DMS153 (cell line): ENCODE results near the gene PCGF2.

Source experiments
- DNase-seq: peaks from one replicate; lab custom pipeline; 2025; lab: John Stamatoyannopoulos, UW

PCGF2 gene

DNA sequence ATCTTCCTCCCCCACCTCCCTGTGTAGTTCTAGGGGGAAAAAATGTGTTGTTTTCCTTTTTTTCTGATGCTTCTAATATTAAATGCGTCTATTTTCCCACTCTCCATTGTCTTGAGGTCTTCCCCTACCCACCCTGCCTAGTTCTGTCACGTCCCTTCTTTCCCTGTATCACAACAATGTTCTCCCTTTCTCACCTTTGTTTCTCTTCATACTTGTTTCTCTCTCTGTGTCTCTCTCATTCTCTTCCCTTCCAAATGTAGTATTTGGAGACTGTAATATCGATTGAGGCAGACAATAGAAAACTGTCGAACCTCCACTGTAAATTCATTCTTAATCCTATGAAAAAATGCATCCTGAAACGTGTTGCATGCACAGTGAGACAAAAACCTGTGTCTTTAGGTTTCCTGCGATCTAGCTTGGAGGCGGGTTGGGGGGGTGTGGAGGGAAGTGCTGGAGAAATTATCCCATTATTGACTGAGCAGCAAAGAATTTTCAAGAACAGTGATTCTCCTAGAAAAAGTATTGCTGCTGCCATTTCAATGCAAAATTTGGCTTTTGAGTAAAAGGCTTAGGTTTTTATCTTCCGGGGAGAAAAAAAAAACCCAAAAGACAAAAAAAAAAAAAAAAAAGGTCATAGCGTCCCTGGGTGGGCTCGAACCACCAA, 3.1 kb upstream of the PCGF2 start:
- DNase-seq: no peak

DNA sequence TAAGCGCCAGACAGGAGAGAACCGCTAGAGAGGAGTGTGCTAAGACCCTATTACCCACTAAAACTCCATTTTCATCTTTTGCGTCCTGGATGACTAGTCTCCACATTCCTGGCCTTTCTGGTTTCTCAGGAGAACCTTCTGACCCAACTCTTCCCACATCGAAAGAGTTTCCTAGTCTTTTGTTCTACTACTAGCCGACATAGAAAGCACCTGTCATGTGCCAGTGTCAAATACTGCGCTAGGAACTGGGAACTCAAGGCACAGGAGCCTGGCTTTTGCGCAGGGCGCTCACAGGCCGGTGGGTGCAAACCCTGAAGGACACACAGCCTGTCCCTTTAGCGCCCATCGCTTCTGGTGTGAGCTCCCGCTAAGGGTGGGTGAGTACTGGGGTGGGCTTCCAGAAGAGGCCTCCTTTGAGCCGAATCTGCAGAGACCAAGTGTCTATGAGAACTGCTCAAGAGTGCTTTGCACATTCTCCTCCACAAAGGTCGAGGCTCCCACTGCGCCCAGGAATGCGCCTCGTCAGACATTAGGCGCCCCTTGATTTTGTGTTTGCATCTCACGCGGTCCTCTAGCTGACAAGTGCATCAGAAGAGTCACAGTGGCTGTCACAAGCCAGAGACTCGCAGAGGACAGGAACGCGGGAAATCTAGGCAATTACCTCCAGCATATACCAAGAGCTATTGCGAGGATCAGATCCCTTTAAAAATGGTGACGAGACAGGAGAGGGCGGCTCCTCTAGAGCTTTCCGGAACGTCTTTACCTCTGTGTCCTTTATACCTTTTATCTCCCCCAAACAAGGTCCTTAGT, 2.4 kb upstream of the PCGF2 start:
- peak; percentile 31 for DNase-seq

DNA sequence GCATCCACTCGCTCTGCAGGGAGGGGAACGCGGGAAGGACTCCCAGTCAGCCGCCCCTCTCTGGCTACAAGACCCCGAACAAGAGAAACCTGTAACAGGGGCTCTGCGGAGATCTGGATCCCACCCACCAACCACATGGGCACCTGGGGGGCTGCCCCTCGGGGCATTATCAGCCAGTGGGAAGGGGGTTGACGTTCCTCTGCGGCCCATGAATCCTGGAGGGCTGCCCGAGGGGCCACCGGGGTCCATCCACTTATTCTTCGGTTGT, 1.8 kb upstream of the PCGF2 start:
- no peak for DNase-seq

DNA sequence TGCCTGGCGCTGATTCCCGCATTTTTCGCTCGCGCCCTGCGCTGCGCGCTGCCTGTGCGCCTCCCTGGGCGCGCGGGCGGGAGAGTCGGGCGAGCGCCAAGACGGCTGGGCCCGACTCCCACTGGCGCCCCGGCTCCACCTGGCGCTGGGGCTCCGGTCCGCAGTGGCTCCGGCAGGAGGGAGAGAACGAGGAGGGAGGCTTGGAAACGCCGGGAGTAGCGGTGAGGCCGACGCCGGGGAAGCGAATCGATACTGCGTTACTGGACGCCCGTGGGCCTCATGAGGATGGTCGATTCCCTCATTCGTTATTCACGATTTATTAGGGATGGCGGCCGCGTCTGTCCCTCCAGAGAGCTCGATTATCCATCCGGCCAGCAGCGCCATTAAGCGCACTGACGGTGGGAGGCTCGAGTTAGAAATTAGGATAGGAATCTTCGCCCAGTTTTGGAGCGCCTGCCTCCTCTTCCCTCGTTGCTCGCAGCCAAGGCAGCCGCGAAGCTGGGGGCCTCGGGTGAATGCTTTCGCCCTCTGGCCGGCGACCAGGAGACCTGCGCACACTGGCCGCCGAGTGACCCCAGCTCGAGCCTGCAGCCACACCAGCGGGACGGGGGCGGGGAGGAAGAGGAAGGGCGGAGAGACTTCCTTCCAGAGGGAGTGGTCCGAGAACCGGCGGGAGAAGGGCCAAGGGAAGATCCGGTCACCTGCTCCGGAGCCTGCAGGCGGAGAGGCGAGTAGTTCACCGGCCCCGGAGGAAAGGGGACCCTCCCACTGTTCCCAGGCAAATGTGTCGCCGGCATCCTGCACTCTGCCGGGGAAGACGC, 1.3 kb upstream of the PCGF2 start:
- peak; percentile 40 for DNase-seq

DNA sequence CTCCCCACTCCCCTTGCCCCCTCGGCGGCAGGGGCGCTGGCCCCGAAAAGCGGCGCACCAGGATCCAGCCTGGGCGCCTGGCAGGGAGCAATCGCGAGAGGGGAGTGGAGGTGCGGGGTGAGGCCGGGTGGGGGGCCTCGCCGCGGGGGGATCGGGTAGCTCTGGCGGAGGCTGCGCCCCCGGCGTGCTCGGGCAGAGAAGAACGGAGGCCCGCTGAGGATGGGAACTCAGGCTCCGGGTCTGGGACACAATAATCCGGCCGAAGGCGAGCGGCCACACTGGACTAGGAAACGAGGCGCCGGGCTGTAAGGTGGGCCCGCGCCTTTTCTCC, 721 bp upstream of the PCGF2 start:
- DNase-seq: no peak

DNA sequence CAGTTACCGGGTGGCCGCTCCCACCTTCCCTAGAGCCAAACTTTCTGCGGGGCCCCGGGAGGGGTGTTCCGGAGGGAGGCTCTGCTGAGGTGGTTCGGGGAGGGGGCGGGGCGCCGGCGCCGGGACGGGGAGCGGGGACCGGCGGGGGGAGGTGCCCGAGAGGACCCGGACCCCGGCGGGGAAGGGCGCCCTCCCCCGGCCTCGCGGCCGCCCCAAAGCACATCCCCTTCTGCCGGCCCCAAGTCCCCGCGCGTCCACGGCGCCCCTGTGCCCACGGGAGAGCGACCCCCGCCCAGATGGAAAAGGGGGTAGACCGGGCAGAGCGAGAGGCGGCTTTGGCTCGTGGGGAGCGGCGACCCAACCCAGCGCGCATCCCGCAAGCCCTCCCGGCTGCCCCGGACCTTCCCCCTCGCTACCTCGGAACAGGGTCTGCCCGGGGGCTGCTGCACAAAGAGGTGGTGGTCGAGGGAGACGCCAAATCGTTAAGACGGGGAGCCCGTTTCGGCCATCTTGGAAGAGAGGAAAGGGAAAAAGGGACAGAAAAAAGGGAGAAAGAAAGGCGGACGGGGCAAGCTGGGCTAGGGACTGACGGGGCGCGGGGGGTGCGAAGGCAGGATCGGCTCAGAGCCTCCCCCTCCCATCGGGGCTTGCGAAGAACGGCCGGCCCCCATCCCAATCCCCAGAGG, 530 bp downstream of the PCGF2 start:
- no peak for DNase-seq

DNA sequence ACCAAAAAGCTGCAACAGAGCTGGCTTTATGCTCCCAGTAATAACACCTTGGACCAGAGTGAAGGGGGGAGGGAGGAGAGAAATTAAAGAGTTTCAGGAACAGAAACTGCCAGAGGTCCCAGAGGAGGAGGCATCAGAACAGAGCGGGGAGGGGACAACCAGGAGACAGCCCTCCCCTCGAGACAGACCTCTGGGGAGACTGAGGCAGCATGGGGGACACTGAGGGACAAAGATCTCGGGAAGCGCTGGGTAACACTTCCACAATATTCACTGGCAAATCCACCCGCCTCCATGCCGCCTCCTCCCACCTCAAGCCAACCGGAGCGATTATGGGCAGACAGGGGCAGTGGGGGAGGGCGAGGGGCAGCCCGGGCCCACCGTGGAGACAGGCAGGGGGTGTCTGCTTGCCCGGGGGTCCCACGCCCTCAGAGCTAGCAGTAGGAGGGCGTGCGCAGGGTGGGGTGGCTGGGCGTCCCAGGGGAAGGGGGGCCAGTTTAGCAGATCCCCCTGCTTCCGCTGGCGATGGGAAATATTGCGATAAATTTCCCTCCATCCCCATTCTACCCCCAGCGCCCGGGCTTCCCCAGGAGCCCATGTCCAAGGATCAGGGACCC, 1.2 kb downstream of the PCGF2 start:
- no peak for DNase-seq

DNA sequence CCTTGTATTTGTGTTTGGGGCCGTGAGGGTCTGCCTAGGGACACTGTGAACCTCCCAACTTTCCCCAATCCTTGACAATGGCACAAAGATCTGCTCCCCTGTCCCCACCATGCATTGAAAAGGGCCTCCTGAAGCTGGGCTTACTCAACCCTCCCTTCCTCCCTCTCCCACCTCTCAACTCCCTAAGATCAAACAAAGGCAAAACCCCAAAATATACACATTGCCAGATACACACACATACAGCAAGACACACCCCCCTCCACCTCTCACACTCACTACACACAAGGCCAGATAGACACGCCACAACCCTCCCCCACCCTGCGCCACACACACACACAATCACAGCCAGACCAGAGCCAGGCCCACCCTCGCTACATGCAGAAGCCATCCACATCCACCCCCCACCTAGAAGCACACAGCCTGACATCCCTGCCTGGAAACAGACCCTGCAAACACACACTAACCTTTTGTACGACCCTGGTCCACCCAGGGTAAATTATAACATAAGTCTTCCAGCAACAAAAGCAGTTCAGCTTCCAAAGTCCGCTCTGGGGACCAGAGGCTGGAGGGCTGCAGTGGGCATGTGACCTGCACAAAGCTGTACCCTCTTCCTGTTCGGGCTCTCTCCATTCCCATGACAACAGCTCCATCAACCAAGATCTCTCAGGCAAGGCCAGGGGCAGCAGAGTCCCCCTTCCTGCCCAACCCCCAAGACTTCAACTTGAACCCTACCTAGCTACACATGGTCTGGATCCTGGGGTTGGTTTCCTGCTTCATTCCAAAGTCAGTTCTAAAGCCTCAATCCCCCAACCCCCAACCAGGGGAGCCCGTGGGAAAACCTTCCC, 1.9 kb downstream of the PCGF2 start:
- DNase-seq: no peak

DNA sequence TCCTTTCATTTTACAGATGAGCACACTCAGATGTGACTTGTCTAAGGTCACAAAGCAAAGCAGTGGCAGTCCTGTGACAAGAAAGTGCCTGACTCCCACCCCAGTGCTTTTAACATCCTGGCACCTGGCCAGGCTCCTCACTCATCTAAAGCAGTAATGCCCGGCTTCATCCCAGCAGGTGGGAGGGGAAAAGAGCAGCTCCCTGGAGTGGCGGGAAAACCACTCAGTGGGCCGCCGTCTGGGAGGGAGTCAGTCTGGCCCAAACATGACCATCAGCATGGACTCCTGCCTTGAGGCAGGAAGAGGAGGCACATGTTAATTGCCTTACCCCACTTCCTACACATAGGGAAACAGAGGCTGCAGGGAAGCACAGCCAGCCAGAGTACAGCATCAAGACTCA, 2.6 kb downstream of the PCGF2 start:
- peak; percentile 72 for DNase-seq

DNA sequence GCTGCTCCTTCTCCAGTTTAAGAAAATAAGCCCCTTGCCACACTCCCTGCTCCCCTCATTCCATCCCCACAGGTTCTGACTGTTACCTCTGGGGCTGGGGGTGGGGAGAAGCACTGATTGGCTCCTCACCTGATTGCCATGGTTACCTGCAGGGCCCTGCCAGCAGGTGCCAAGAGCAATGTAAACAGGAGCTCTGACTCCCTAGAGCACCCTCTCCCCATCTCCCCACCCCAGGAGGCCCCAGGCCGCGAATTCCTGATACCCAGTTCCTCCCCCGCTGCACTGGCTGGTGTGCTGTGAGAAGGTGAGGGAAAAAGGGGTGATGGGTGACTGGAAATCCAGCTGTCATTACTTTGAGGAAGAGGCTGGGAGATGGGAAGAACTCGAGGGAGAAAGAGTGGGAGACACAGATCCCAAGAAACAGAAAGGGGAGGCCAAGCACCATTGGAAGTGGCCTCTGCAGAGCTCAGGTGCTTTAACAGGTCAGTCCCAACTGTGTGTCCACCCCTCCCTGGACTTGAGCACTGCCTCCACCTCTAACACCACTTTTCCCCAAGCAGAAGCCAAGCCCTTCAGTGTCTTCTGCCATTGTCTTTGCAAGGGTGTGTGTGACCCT, 4.5 kb downstream of the PCGF2 start:
- DNase-seq: peak; percentile 57

DNA sequence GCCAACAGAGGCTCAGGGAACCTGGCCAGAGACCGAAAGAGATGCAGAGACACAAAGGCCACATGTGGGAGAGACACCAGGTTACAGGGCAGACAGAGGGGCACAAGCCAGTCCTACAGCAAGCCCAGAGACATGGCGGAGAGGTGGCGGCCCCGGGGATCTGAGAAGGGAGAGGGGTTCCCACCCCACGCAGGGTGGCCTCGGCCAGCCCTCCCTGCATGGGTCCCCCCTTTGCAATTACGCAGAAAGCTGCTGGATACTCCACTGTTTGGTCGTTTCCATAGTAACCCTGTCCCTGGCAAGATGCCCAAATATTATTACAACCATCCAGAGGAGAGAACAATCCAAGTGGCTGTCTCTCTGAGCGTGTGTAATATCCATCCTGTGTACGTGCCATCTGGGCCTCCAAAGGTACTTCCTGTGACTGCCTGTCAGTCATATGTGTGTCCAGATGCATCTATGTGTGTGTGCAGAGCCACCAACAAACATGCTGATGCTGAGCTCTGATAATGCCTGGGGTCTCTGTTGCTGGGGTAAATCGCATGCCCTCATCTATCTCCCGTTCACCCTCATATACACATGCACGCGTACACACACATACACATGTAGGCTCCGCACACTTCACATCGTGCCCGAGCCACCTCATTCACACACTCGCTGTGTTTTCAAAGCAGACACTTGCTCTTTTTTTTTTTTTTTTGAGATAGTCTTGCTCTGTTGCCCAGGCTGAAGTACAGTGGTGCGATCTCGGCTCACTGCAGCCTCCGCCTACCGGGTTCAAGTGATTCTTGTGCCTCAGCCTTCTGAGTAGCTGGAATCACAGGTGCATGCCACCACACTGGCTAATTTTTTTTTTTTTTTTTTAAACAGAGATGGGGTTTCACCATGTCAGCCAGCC, 5.5 kb downstream of the PCGF2 start:
- DNase-seq: peak; percentile 81

DNA sequence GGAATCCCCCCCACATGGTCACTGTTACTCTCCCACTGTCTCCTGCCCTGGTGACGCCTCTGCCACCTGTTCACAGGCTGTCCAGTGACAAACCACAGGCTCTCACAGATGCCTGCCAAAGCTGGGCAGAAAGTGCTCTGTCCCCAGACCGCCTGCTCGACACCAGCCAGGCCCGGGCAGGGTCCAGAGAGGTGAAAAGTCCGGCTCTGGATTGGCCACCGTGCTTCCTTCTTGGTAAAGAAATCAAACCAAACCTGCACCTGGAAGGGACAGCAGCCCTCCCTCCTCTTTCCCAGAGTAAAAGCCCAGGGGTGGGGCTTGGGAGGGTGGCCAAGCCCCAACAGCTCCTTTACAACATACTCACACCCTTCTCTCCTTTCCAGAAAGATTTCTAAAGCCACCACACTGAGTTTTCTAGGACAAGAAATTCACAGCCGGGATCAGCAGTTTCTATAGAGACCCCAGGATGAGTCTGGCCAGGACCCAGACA, 6.2 kb downstream of the PCGF2 start:
- no peak for DNase-seq

DNA sequence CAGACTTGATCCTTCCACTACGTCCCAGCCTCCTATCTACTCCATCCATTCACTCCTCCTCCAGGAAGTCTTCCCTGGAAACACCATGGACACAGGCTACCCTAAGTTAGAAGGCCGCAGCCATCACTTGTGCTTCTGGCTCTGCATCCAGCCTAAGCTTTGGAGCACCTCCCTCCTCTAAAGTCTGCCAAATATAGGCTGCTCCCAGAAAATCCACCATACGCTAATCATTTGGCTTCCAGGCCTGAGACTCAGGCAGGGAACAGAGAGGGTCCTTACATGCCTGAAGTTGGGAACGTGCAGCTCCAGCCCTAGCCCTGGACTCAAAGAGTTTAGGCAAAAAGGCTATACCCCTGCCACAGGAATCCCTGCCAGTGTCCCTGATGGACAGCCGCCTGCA, 6.7 kb downstream of the PCGF2 start:
- DNase-seq: no peak

DNA sequence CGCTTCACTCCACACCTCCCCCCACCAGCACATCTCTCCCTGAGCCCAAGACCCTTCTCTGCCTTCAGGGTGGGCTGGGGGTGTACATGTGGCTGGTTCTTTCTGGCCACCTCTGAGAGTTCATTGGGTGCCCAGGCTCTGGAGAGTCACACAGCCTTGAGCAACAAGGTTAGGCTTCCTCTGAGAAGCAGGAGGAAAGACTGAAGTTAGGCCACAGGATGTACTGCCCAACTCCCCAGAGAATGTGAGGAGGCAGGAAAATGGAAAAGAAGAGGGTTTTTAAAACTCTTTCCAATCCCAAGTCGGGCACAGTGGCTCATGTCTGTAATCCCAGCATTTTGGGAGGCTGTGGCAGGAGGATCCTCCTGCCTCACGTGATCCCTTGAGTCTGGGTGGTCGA, 7.3 kb downstream of the PCGF2 start:
- no peak for DNase-seq

DNA sequence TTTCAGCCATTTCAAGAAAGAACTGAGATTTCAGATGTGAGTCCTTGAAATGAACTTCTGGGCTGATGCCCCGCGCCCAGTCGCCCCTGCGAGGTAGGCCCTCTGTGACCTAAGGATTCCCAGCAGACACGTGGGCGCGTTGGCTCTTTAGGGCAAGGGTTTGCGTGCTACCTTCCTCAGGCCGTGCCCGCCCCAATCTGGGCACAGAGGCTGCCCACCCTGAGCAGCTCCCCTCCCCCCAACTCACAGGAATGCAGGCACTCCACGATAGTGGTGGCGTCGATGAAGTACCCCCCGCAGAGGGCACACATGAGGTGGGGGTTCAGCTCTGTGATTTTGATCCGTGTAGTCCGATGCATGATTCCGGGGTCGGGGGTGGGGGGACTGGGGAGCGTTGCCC, 8.1 kb downstream of the PCGF2 start:
- DNase-seq: no peak

DNA sequence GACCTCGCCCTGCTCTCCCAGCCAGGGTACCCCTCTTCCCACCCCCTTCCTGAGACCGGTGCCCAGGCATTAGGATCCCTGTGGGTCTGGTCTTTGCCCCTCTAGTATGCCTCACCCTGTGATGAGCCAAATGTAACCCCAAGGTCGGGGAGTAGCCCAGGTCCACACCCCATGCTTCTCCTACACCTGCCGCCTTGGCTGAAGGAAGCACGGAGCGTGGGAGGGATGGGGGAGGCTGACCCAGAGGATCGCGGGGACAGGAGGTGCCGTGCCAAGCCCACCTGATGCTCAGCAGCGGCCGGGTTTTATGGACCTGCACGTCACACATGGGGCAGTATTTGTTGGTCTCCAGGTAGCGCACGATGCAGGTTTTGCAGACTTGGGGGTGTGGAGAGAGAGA, 8.8 kb downstream of the PCGF2 start:
- DNase-seq: no peak

DNA sequence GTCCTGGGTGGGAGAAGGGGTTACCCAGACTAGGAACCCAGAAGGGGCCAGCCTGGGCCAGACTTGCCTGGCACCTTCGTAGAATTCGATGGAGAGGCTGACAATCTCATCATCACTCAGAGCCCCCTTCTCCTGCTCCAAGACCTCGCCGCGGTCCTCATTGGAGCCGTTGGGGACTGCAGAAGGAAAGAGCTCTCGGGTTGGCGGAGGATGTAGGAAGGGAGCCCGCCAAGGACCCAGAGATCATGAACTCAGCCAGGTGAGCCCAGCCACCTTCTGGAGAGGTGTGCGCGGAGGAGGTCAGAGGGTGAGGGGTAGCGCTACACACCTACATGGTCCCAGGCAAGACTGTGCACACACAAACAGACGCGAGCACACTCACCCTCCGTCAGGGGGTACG, 9.4 kb downstream of the PCGF2 start:
- no peak for DNase-seq

DNA sequence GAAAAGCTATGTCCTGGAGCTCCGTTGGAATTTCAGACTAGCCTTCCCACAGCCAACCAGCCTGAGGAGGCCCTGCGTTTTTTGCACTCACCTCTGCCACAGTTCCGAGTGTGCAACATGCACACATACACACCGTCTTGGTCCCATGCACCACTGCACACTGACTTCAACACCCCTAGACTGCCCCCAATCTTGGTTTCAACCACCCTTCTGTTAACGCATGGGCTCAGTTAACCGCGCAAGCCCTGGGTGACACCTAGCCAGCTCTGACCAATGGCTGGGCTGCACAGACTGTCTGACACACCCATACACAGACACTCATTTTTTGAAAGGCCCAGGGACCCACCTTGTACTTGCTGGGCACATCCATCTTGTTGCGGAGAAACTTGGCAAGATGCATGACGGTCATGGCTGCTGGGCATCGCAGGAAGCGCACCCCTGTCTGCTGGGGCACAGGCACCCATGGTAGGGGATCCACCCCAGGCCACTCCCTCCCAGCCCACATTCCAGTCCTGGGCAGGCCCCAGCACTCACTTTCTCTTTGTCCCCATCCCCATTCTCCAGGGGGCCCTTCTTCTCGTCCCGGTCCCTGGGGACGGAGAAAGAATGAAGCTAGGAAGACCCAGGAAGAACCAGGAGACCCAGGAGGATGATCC, 10.0 kb downstream of the PCGF2 start:
- no peak for DNase-seq
